CD4-positive, CD25-positive, alpha-beta regulatory T cell (primary cell): ENCODE data around the gene ASTN2. TPM values are rescaled to one million over a fixed set of nuclear protein-coding genes. Genes with fewer than 3 reads are reported as not detected.

Experiments
- ATAC-seq, 2 donors: fragments of 150-1000 bp; cut with Tn5 transposase; one replicate each; pipeline ENCODE4 v1.10.0; 2021; ENCODE audit warnings: low read depth in 2 of 2, moderate number of reproducible peaks in 2 of 2, moderate library complexity in 1 of 2
- DNase-seq, 3 donors: peaks; one replicate each; pipeline versions ENCODE4 v3.0.0 to v3.0.0-alpha.2; 2012 to 2022; ENCODE audit warnings: mixed read lengths in 1 of 3
- H3K27ac ChIP-seq: one replicate; pipeline ENCODE4 v1.7.0; 2013; ENCODE audit warnings: mild to moderate bottlenecking, low read length; ENCODE audit not compliant: insufficient read depth, poor library complexity, severe bottlenecking
- H3K27me3 ChIP-seq: one replicate; pipeline ENCODE4 v1.7.0; 2013; ENCODE audit warnings: low read length; ENCODE audit not compliant: control insufficient read depth, insufficient read depth
- H3K36me3 ChIP-seq: one replicate; pipeline ENCODE4 v1.7.0; 2013; ENCODE audit warnings: mild to moderate bottlenecking, low read length, moderate library complexity; ENCODE audit not compliant: control insufficient read depth, insufficient read depth
- H3K4me1 ChIP-seq: 2 replicates; pipeline ENCODE4 v1.7.0; 2013; ENCODE audit warnings: mild to moderate bottlenecking, low read length; ENCODE audit not compliant: insufficient read depth, control insufficient read depth, poor library complexity, severe bottlenecking
- H3K4me3 ChIP-seq: one replicate; pipeline ENCODE4 v1.7.0; 2013; ENCODE audit warnings: low read depth, mild to moderate bottlenecking, low read length, moderate library complexity
- H3K9me3 ChIP-seq, 2 experiments: 1 replicate in 1 of 2; 2 replicates in 1 of 2; pipeline ENCODE4 v1.7.0; 2013; ENCODE audit warnings: low read length in 2 of 2, mild to moderate bottlenecking in 1 of 2, moderate library complexity in 1 of 2; ENCODE audit not compliant: control insufficient read depth in 2 of 2
- H3K27ac Mint-ChIP-seq, 3 donors: one replicate each; pipeline ENCODE4 v1.8.0; 2020 to 2022; ENCODE audit warnings: mild to moderate bottlenecking in 3 of 3, mixed read lengths in 3 of 3, moderate library complexity in 2 of 3
- H3K27me3 Mint-ChIP-seq: one replicate; pipeline ENCODE4 v1.8.0; 2022; ENCODE audit warnings: mild to moderate bottlenecking, mixed read lengths
- H3K36me3 Mint-ChIP-seq: one replicate; pipeline ENCODE4 v1.8.0; 2020; ENCODE audit warnings: mixed read lengths
- H3K4me1 Mint-ChIP-seq, 4 donors: one replicate each; pipeline ENCODE4 v1.8.0; 2020 to 2022; ENCODE audit warnings: mixed read lengths in 4 of 4, mild to moderate bottlenecking in 1 of 4
- H3K4me3 Mint-ChIP-seq, 4 donors: one replicate each; pipeline ENCODE4 v1.8.0; 2020 to 2022; ENCODE audit warnings: mild to moderate bottlenecking in 4 of 4, mixed read lengths in 4 of 4, moderate library complexity in 3 of 4
- H3K9me3 Mint-ChIP-seq, 7 donors: one replicate each; pipeline ENCODE4 v1.8.0; 2020 to 2022; ENCODE audit warnings: mixed read lengths in 7 of 7, mild to moderate bottlenecking in 3 of 7, moderate library complexity in 2 of 7
- polyA plus RNA-seq, 4 donors: library from polyadenylated mRNA; unstranded; fragments of 300-500 nt; fragmentation: Illumina TruSeq; gene quantifications; one replicate each; pipeline ENCODE4 v1.2.3, GENCODE V29; 2021
- total RNA-seq: library from RNA; stranded (reverse); gene quantifications from one replicate; pipeline ENCODE4 v1.2.3, GENCODE V29; 2022

ASTN2 gene
- total and polyA plus RNA-seq, 5 donors from 2014 or later, result 5.0 to 9.9 (median 7.4) TPM

GRCh38 chr9:117134826-117135500 is 279.9 kb downstream of the ASTN2 start:
- Histone ChIP-seq H3K27me3 (no peaks in the 10 kb centered on the region), H3K27ac (no peak overlapping the region), H3K9me3 (no peaks in the 10 kb centered on the region), H3K4me3 (no peak overlapping the region), H3K36me3 (no peaks in the 10 kb centered on the region), H3K4me1 (no peaks in the 10 kb centered on the region)
- Mint-ChIP-seq H3K27me3 (peaks cover 2% of the 10 kb centered on the region), H3K27ac (no peak overlapping the region), H3K4me3 (no peak overlapping the region), H3K36me3 (no peaks in the 10 kb centered on the region), H3K4me1 (no peaks in the 10 kb centered on the region), H3K9me3 (peaks cover 0 to 4% (median 0%) of the 10 kb centered on the region in 7 donors)
- DNase-seq (no peak), ATAC-seq (no peak)

GRCh38 chr9:117126871-117127270 is 288.0 kb downstream of the ASTN2 start:
- no peaks in the 10 kb centered on the region for H3K4me1 ChIP-seq
- peaks cover 0 to 6% (median 2%) of the 10 kb centered on the region in 7 donors for H3K9me3 Mint-ChIP-seq
- H3K4me3 ChIP-seq, result no peak overlapping the region
- ATAC-seq (no peak), DNase-seq (no peak)
- H3K27me3 Mint-ChIP-seq, result peaks cover 4% of the 10 kb centered on the region
- no peaks in the 10 kb centered on the region for H3K27me3 ChIP-seq
- no peaks in the 10 kb centered on the region for H3K4me1 Mint-ChIP-seq
- peak overlapping the region in 1 of 3 donors; percentile 35 for H3K27ac Mint-ChIP-seq
- no peak overlapping the region for H3K4me3 Mint-ChIP-seq
- H3K36me3 ChIP-seq, result no peaks in the 10 kb centered on the region
- no peak overlapping the region for H3K27ac ChIP-seq
- no peaks in the 10 kb centered on the region for H3K36me3 Mint-ChIP-seq
- no peaks in the 10 kb centered on the region for H3K9me3 ChIP-seq

- no peaks in the 10 kb centered on the region for H3K27me3 ChIP-seq
- no peaks in the 10 kb centered on the region for H3K36me3 ChIP-seq
- no peak overlapping the region for H3K4me3 ChIP-seq
- no peaks in the 10 kb centered on the region for H3K4me1 Mint-ChIP-seq
- H3K4me3 Mint-ChIP-seq, result no peak overlapping the region
- H3K9me3 ChIP-seq, result no peaks in the 10 kb centered on the region
- H3K36me3 Mint-ChIP-seq, result no peaks in the 10 kb centered on the region
- H3K9me3 Mint-ChIP-seq, result peaks cover 0 to 7% (median 6%) of the 10 kb centered on the region in 7 donors
- H3K27ac ChIP-seq, result no peak overlapping the region
- DNase-seq (no peak), ATAC-seq (no peak)
- peaks cover 4% of the 10 kb centered on the region for H3K27me3 Mint-ChIP-seq
- H3K27ac Mint-ChIP-seq, result no peak overlapping the region
- no peaks in the 10 kb centered on the region for H3K4me1 ChIP-seq
Measured at GRCh38 chr9:117125531-117125930, 289.3 kb downstream of the ASTN2 start.

- H3K9me3 ChIP-seq, result no peaks in the 10 kb centered on the region
- H3K36me3 ChIP-seq, result no peaks in the 10 kb centered on the region
- Mint-ChIP-seq H3K27ac (no peak overlapping the region), H3K4me3 (no peak overlapping the region), H3K27me3 (peaks cover 4% of the 10 kb centered on the region), H3K4me1 (no peaks in the 10 kb centered on the region), H3K9me3 (peaks cover 0 to 12% (median 6%) of the 10 kb centered on the region in 7 donors), H3K36me3 (no peaks in the 10 kb centered on the region)
- H3K4me1 ChIP-seq, result no peaks in the 10 kb centered on the region
- no peak overlapping the region for H3K4me3 ChIP-seq
- no peak for ATAC-seq
- DNase-seq, result no peak
- no peak overlapping the region for H3K27ac ChIP-seq
- no peaks in the 10 kb centered on the region for H3K27me3 ChIP-seq
Measured at GRCh38 chr9:117123729-117124128, 291.1 kb downstream of the ASTN2 start.

- Mint-ChIP-seq H3K9me3 (peaks cover 0 to 14% (median 4%) of the 10 kb centered on the region in 7 donors), H3K4me1 (no peaks in the 10 kb centered on the region), H3K27me3 (peaks cover 4% of the 10 kb centered on the region), H3K36me3 (no peaks in the 10 kb centered on the region), H3K27ac (no peak overlapping the region), H3K4me3 (no peak overlapping the region)
- no peak for ATAC-seq
- no peaks in the 10 kb centered on the region for H3K36me3 ChIP-seq
- no peak overlapping the region for H3K27ac ChIP-seq
- no peak for DNase-seq
- H3K4me1 ChIP-seq, result no peaks in the 10 kb centered on the region
- no peak overlapping the region for H3K4me3 ChIP-seq
- no peaks in the 10 kb centered on the region for H3K9me3 ChIP-seq
- H3K27me3 ChIP-seq, result no peaks in the 10 kb centered on the region
Measured at GRCh38 chr9:117122953-117123352, 291.9 kb downstream of the ASTN2 start.

GRCh38 chr9:117122102-117122501 is 292.8 kb downstream of the ASTN2 start:
- DNase-seq (no peak), ATAC-seq (no peak)
- H3K27ac ChIP-seq, result no peak overlapping the region
- H3K4me3 ChIP-seq, result no peak overlapping the region
- Mint-ChIP-seq H3K4me1 (no peaks in the 10 kb centered on the region), H3K36me3 (no peaks in the 10 kb centered on the region), H3K4me3 (no peak overlapping the region), H3K9me3 (peaks cover 0 to 14% (median 4%) of the 10 kb centered on the region in 7 donors), H3K27ac (no peak overlapping the region), H3K27me3 (peaks cover 1% of the 10 kb centered on the region)
- H3K4me1 ChIP-seq, result no peaks in the 10 kb centered on the region
- no peaks in the 10 kb centered on the region for H3K9me3 ChIP-seq
- H3K36me3 ChIP-seq, result no peaks in the 10 kb centered on the region
- H3K27me3 ChIP-seq, result no peaks in the 10 kb centered on the region

- Mint-ChIP-seq H3K4me1 (no peaks in the 10 kb centered on the region), H3K36me3 (no peaks in the 10 kb centered on the region), H3K4me3 (no peak overlapping the region), H3K27me3 (no peaks in the 10 kb centered on the region), H3K27ac (no peak overlapping the region), H3K9me3 (peaks cover 0 to 18% (median 2%) of the 10 kb centered on the region in 7 donors)
- no peak overlapping the region for H3K4me3 ChIP-seq
- no peaks in the 10 kb centered on the region for H3K36me3 ChIP-seq
- H3K4me1 ChIP-seq, result no peaks in the 10 kb centered on the region
- H3K27ac ChIP-seq, result no peak overlapping the region
- H3K27me3 ChIP-seq, result no peaks in the 10 kb centered on the region
- H3K9me3 ChIP-seq, result no peaks in the 10 kb centered on the region
- DNase-seq, result no peak
- ATAC-seq, result no peak
Measured at GRCh38 chr9:117121316-117121715, 293.5 kb downstream of the ASTN2 start.

- Histone ChIP-seq H3K9me3 (no peaks in the 10 kb centered on the region), H3K36me3 (no peaks in the 10 kb centered on the region), H3K27ac (no peak overlapping the region), H3K27me3 (no peaks in the 10 kb centered on the region), H3K4me3 (no peak overlapping the region), H3K4me1 (no peaks in the 10 kb centered on the region)
- Mint-ChIP-seq H3K4me1 (no peaks in the 10 kb centered on the region), H3K9me3 (peaks cover 0 to 18% (median 4%) of the 10 kb centered on the region in 7 donors), H3K4me3 (no peak overlapping the region), H3K27me3 (no peaks in the 10 kb centered on the region), H3K27ac (no peak overlapping the region), H3K36me3 (no peaks in the 10 kb centered on the region)
- DNase-seq (no peak), ATAC-seq (no peak)
Measured at GRCh38 chr9:117120061-117120460, 294.8 kb downstream of the ASTN2 start.
